ENCODE results near the gene FFAR1.

- no peak for TF ChIP-seq CTCF (IDR thresholded peaks at IDR 0.05; ENCODE audit: borderline replicate concordance, extremely low read depth, low read length, poor library complexity, severe bottlenecking)
- no peak for TF ChIP-seq EZH2 (IDR thresholded peaks at IDR 0.05; ENCODE audit: borderline replicate concordance, low read depth, low read length, severe bottlenecking)
These were observed 48.0 kb upstream of the FFAR1 start for GRCh38 chr19:35299523-35300338.

Measured in DND-41 (cell line).